Large intestine (tissue), 3 donors: ENCODE measurements around the gene DNAJC7. TPM values are rescaled to one million over a fixed set of nuclear protein-coding genes. Genes with fewer than 3 reads are reported as not detected.
A peak's percentile ranks its signal among the peaks of the same experiment; 100 is the strongest.
"Not testable (repeated sequence)": the region's sequence is repeated elsewhere in the genome, so short reads cannot be mapped to it uniquely, and the experiment has no call there.

ENCODE experiments used
- DNase-seq, 2 donors: peaks; one replicate each; pipeline versions ENCODE4 v3.0.0 to v3.0.0-alpha.2; 2013
- H3K27ac ChIP-seq: one replicate; pipeline ENCODE4 v1.5.1; 2013; ENCODE audit warnings: low read length
- H3K27me3 ChIP-seq: 2 replicates; pipeline ENCODE4 v1.6.1; 2013; ENCODE audit warnings: low read length; ENCODE audit not compliant: control insufficient read depth, insufficient read depth
- H3K36me3 ChIP-seq: 2 replicates; pipeline ENCODE4 v1.6.1; 2013; ENCODE audit warnings: low read length; ENCODE audit not compliant: control insufficient read depth, insufficient read depth
- H3K4me1 ChIP-seq: one replicate; pipeline ENCODE4 v1.6.1; 2013; ENCODE audit warnings: low read length; ENCODE audit not compliant: control insufficient read depth, insufficient read depth
- H3K4me3 ChIP-seq: one replicate; pipeline ENCODE4 v1.5.1; 2013; ENCODE audit warnings: low read length
- H3K9me3 ChIP-seq: one replicate; pipeline ENCODE4 v1.6.1; 2013; ENCODE audit warnings: mild to moderate bottlenecking, low read depth, low read length, moderate library complexity; ENCODE audit not compliant: control insufficient read depth
- WGBS: methylation state at CpG from one replicate; pipeline ENCODE4 v1.1.5; 2013; ENCODE audit warnings: low lambda C conversion rate; ENCODE audit not compliant: insufficient coverage; 5-methylcytosine and 5-hydroxymethylcytosine counted together
- polyA plus RNA-seq: library from polyadenylated mRNA; unstranded; fragments of 120-200 nt; gene quantifications from one replicate; pipeline ENCODE4 v1.2.1, GENCODE V29; 2013

The DNAJC7 gene
- polyA plus RNA-seq, 1 donor, result 93.0 TPM

GRCh38 chr17:42013740-42014139 is 3.5 kb downstream of the DNAJC7 start:
- H3K4me3 ChIP-seq, H3K27ac ChIP-seq, H3K36me3 ChIP-seq, DNase-seq, H3K9me3 ChIP-seq, H3K27me3 ChIP-seq: not testable (repeated sequence)
- 97% methylated on average over 6 of the region's 12 CpGs for WGBS
- H3K4me1 ChIP-seq, result peaks cover 10% of the 10 kb centered on the region

GRCh38 chr17:42012363-42012762 is 4.9 kb downstream of the DNAJC7 start:
- not testable (repeated sequence) for H3K27ac ChIP-seq, H3K27me3 ChIP-seq, DNase-seq, H3K36me3 ChIP-seq, H3K4me1 ChIP-seq, H3K9me3 ChIP-seq, H3K4me3 ChIP-seq
- WGBS, result no CpG with 5 or more reads among the region's 4 CpGs

DNA sequence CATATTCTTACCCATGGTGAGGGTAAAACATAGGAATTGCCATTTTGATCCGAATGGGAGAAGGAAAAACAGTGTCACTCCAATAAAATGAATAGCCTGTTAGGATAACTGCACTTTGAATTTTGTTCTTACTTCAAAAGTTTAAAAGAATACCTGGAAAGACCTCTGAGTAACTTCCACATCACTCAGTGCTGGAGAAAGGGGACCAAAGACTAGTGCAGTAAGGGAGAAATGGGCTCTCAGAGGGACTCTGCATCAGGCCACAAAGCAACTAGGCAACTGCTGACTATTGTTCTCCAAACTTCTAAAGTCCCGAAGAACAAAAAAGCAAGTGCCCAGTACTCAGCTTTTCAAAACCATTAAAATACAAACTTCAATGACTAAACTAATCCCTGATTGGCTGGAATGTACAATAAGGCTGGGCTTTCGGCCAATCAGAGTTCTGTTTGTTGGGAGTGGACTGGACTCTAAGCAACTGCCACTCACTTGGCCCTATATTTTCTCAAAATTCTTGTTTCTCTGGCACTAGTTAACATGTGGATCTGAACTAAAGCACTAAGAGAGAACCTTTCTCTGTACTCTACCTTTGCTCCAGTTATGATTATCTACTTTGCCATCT is 6.2 kb downstream of the DNAJC7 start:
- WGBS, result 100% methylated on average over 1 of the region's 3 CpGs
- H3K9me3 ChIP-seq, result no peaks in the 10 kb centered on the region
- H3K27ac ChIP-seq, result no peak overlapping the region
- no peak for DNase-seq
- H3K4me1 ChIP-seq, result peaks cover 2% of the 10 kb centered on the region
- no peaks in the 10 kb centered on the region for H3K27me3 ChIP-seq
- no peak overlapping the region for H3K4me3 ChIP-seq
- H3K36me3 ChIP-seq, result peaks cover 3% of the 10 kb centered on the region

DNA sequence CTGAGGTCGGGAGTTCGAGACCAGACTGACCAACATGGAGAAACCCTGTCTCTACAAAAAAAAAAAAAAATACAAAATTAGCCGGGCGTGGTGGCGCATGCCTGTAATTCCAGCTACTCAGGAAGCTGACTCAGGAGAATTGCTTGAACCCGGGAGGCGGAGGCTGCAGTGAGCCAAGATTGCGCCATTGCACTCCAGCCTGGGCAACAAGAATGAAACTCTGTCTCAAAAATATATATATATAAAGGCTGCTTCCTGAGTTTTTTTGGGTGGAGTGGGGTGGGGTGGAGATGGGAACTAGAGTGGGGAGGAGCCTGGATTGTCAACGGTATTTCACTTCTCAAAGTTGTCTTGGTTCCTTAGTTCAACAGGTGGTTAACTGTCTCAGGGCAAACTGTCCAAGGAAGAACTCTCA is 7.0 kb downstream of the DNAJC7 start:
- not testable (repeated sequence) for H3K27ac ChIP-seq, DNase-seq, H3K4me3 ChIP-seq, H3K4me1 ChIP-seq, H3K27me3 ChIP-seq, H3K36me3 ChIP-seq, H3K9me3 ChIP-seq
- no CpG with 5 or more reads among the region's 9 CpGs for WGBS

- DNase-seq, result no peak
- H3K27me3 ChIP-seq, result no peaks in the 10 kb centered on the region
- no peaks in the 10 kb centered on the region for H3K9me3 ChIP-seq
- 100% methylated on average over 1 of the region's 4 CpGs for WGBS
- no peak overlapping the region for H3K4me3 ChIP-seq
- H3K36me3 ChIP-seq, result peaks cover 3% of the 10 kb centered on the region
- no peaks in the 10 kb centered on the region for H3K4me1 ChIP-seq
- H3K27ac ChIP-seq, result no peak overlapping the region
These were observed 8.1 kb downstream of the DNAJC7 start for GRCh38 chr17:42009170-42009569.

- no peaks in the 10 kb centered on the region for H3K27me3 ChIP-seq
- H3K36me3 ChIP-seq, result peaks cover 17% of the 10 kb centered on the region
- H3K9me3 ChIP-seq, result no peaks in the 10 kb centered on the region
- peaks cover 20% of the 10 kb centered on the region for H3K4me1 ChIP-seq
- H3K4me3 ChIP-seq, result no peak overlapping the region
- no peak for DNase-seq
- WGBS, result no CpG with 5 or more reads among the region's 1 CpG
- H3K27ac ChIP-seq, result no peak overlapping the region
These were observed 12.1 kb downstream of the DNAJC7 start for GRCh38 chr17:42005166-42005565.

DNA sequence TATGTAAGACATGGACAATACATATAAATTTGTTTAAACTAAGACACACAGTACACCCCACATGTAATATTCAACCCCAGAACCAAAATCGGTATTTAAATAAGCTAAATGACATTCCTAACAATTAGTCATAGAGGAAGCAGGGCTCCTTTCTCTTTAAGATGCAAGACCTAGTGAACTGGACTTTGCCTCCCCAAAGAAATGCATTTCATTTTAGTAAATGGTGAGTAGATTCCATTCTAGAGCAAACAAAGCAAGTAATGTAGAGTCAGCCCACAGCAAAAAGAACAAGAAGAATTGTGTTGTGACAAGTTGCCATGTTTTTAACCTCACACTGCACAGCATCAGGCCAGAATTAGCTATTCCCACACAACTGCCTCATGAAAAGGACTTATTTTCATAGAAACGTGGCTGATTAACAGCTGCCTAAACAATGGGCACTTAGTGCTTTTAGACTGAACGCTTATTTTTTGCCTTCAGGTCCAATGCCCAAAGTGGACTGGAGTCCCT is 14.4 kb downstream of the DNAJC7 start:
- DNase-seq, result peak in 1 of 2 donors; percentile 61
- H3K9me3 ChIP-seq, result no peaks in the 10 kb centered on the region
- WGBS, result 38% methylated on average over 1 of the region's 3 CpGs
- H3K4me1 ChIP-seq, result peaks cover 20% of the 10 kb centered on the region
- peak overlapping the region; percentile 34 for H3K27ac ChIP-seq
- no peak overlapping the region for H3K4me3 ChIP-seq
- no peaks in the 10 kb centered on the region for H3K27me3 ChIP-seq
- H3K36me3 ChIP-seq, result peaks cover 29% of the 10 kb centered on the region

GRCh38 chr17:42002175-42002791 is 15.0 kb downstream of the DNAJC7 start:
- H3K4me1 ChIP-seq, result peaks cover 20% of the 10 kb centered on the region
- H3K4me3 ChIP-seq, result no peak overlapping the region
- H3K9me3 ChIP-seq, result no peaks in the 10 kb centered on the region
- 100% methylated on average over 2 of the region's 7 CpGs for WGBS
- H3K36me3 ChIP-seq, result peaks cover 35% of the 10 kb centered on the region
- no peak overlapping the region for H3K27ac ChIP-seq
- no peak for DNase-seq
- no peaks in the 10 kb centered on the region for H3K27me3 ChIP-seq

GRCh38 chr17:42001729-42002128 is 15.5 kb downstream of the DNAJC7 start:
- Histone ChIP-seq H3K27ac (no peak overlapping the region), H3K9me3 (no peaks in the 10 kb centered on the region), H3K4me1 (peaks cover 20% of the 10 kb centered on the region), H3K4me3 (no peak overlapping the region), H3K27me3 (no peaks in the 10 kb centered on the region), H3K36me3 (peaks cover 41% of the 10 kb centered on the region)
- WGBS, result no CpG with 5 or more reads among the region's 2 CpGs
- no peak for DNase-seq

DNA sequence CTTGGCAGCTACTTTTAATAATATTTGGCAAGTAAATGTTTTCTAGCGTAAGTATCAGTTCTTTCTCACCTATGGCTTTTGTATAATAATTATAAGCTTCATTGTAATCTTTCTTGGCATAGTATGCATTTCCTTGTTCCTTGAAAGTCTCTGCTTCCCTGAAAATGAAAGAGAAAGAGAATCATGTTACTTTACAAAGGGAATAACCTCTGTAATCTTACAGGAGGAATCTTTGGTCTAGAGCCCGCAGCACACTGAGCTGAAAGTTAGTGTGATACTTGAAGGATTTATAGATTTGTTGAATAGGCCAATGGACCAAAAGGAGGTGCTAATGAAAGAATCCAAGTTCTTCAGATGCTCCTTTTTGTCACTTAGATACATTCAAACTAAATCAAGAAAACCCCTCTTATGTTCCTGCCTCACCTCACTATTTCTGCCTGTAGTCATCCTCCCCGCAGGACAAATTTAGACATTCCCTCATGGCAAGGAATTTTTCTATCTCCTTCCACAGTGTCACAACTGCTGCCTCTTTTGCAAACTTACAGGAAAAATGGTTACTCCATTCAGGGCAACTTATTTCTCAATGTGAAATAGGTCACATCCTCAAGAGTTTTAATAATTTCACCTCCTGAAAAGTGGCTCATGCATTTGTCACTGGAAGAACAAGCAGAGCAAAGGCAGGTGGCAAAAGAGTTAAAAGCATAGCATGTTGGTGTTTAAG is 16.7 kb downstream of the DNAJC7 start:
- peaks cover 52% of the 10 kb centered on the region for H3K36me3 ChIP-seq
- H3K9me3 ChIP-seq, result no peaks in the 10 kb centered on the region
- H3K27me3 ChIP-seq, result no peaks in the 10 kb centered on the region
- no CpG with 5 or more reads among the region's 3 CpGs for WGBS
- H3K4me3 ChIP-seq, result no peak overlapping the region
- DNase-seq, result peak; percentile 44 to 75
- H3K27ac ChIP-seq, result peak overlapping the region; percentile 60
- peaks cover 20% of the 10 kb centered on the region for H3K4me1 ChIP-seq
